ENCODE results near the gene AARS2.

GRCh38 chr6:44272529-44272928 is 40.6 kb downstream of the AARS2 start:
- TF ChIP-seq CTCF (IDR thresholded peaks at IDR 0.05; ENCODE audit: low read length) (no peak), EZH2 (IDR thresholded peaks at IDR 0.05; ENCODE audit: borderline replicate concordance, low read length) (no peak)

All from OCI-LY1 (cell line).